RWPE1 (cell line): ENCODE results near the gene MEX3C.

ENCODE experiments used
- CTCF ChIA-PET: fragments of 350-600 bp; sonication (Branson Sonifier 250); formaldehyde crosslinking; extraction: SDS; loops from one replicate; lab custom pipeline; 2021; lab: Yijun Ruan, JAX
- POLR2A ChIA-PET: fragments of 400-600 bp; formaldehyde crosslinking; extraction: SDS; loops from one replicate; lab custom pipeline; 2020; ENCODE audit warnings: antibody characterized with exemption; ENCODE audit not compliant: low non-redundant PET; lab: Yijun Ruan, JAX
- DNase-seq: peaks from one replicate; pipeline ENCODE4 v3.0.0; 2012; ENCODE audit warnings: low spot score
- H3K27ac ChIP-seq: fragments of 450-650 bp; 2 replicates; pipeline ENCODE4 v1.5.1; 2017
- CTCF ChIP-seq: fragments of 450-650 bp; conservative IDR thresholded peaks from 2 replicates; pipeline ENCODE4 v1.5.1; 2017; ENCODE audit warnings: low read depth, mild to moderate bottlenecking

MEX3C gene

DNA sequence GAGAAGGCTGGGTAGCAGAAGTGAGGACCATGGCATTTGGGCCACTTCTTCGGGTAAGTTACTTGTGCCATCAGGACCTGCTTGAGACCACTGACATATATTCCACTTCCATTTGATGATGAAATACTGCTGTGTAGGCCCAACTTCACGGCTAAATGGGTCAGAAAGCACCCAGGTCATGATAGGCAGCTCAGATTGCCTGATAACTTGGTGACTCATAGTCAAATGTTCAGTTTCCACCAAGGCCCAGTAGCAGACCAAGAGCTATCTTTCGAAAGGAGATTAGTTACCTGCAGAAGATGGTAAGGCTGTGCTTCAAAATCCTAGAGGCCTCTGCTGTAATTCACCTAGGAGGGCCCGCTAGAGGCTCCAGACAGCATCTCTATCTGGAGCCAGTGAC lies 31.8 kb upstream of the MEX3C start:
- no peak for DNase-seq
- CTCF ChIA-PET: no interaction called here
- POLR2A ChIA-PET: no interaction called here
- H3K27ac ChIP-seq: no peak overlapping the region
- no peak for TF ChIP-seq CTCF

- no peak for DNase-seq
- POLR2A ChIA-PET: no interaction called here
- no peak overlapping the region for H3K27ac ChIP-seq
- CTCF ChIA-PET: no interaction called here
- TF ChIP-seq CTCF: no peak
Observed at GRCh38 chr18:51227660-51228059, 30.2 kb upstream of the MEX3C start.

DNA sequence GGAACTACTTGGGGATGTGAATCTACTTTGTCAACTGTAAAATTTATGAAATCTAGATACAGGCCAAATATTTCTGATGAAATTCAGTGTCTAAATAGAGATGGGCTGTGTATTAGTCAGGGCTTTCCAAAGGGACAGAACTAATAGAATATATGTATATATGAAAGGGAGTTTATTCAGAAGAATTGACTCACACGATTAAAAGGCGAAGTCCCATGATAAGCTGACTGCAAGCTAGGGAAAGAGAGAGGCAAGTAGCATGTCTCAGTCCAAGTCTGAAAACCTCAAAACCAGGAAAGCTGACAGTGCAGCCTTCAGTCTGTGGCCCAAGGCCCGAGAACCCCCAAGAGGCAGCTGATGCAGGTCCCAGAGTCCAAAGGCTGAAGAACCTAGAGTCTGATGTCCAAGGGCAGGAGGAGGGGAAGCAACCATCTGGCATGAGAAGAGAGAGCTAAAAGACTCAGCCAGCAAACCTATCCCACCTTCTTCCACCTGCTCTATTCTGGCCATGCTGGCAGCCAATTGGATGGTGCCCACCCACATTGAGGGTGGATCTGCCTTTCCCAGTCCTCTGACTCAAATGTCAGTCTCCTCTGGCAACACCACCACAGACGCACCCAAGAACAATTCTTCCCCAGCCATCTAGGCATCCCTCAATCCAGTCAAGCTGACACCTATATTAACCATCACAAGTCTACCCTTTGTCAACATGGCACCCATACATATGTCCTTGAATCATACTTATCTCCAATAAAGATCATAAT lies 29.3 kb upstream of the MEX3C start:
- TF ChIP-seq CTCF: no peak
- ChIA-PET CTCF (interaction anchor here (0.7 kb wide), 1 partner anchor 59 kb away, joined by 3 read pairs; no protein-coding TSS in a partner anchor), POLR2A (no interaction called here)
- no peak for DNase-seq
- no peak overlapping the region for H3K27ac ChIP-seq

- TF ChIP-seq CTCF: no peak
- H3K27ac ChIP-seq: no peak overlapping the region
- POLR2A ChIA-PET: no interaction called here
- no peak for DNase-seq
- CTCF ChIA-PET: interaction anchor here (0.7 kb wide), 1 partner anchor 58 kb away, joined by 3 read pairs; no protein-coding TSS in a partner anchor
Observed at GRCh38 chr18:51226068-51226467, 28.6 kb upstream of the MEX3C start.

DNA sequence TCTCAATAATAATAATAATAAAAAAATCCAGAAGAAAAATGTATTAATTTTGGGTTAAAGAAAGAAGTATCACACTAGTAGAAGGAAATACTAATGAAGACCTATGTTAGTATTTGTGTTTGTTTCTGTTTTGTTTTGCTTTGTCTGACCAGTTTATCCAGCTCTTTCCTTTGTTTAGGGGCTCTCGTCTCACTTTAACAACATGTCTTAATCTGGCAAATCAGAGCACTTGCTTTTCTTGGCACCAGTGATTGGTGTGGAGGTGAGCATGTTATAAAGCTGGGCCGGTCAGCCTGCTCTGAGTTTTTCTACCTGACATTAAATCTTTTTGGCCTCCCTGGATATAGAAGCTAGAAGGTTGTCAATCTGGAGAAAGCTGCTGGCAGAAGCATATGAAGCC lies 15.1 kb upstream of the MEX3C start:
- POLR2A ChIA-PET: no interaction called here
- H3K27ac ChIP-seq: no peak overlapping the region
- no peak for DNase-seq
- CTCF ChIA-PET: interaction anchor here (0.6 kb wide), 1 partner anchor 201 kb away, joined by 3 read pairs; no protein-coding TSS in a partner anchor
- TF ChIP-seq CTCF: no peak

DNA sequence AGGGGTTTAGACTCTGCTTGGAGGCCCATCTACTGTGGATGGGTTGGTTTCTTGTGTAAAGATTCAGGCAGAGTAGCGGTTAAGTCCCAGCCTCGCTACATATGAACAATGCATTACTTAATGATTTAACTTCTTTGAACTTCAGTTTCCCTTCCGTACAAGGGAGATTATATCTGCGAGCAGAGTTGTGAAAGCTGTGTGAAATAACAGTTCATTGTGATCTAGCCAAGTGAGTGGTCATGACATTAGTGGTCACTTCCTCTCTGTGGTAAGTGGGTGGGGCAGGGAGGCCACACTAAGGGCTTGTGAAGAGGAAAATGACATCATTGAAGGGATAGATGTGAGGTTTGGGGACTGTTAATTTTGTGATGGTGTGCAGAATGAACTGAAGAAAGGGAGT lies 14.1 kb upstream of the MEX3C start:
- peak; percentile 7 for DNase-seq
- ChIA-PET CTCF (no interaction called here), POLR2A (no interaction called here)
- TF ChIP-seq CTCF: no peak
- H3K27ac ChIP-seq: no peak overlapping the region
